IgD-negative memory B cell (primary cell): ENCODE results near the gene EXOC7. TPM values are rescaled to one million over a fixed set of nuclear protein-coding genes. Genes with fewer than 3 reads are reported as not detected.

ENCODE experiments used
- H3K27ac Mint-ChIP-seq, 3 donors: one replicate each; pipeline ENCODE4 v1.8.0; 2020 to 2022; ENCODE audit warnings: mild to moderate bottlenecking in 3 of 3, mixed read lengths in 3 of 3, moderate library complexity in 1 of 3
- H3K27me3 Mint-ChIP-seq: one replicate; pipeline ENCODE4 v1.8.0; 2021; ENCODE audit warnings: mixed read lengths
- H3K36me3 Mint-ChIP-seq: one replicate; pipeline ENCODE4 v1.8.0; 2020; ENCODE audit warnings: mild to moderate bottlenecking, mixed read lengths
- H3K4me1 Mint-ChIP-seq, 3 donors: one replicate each; pipeline ENCODE4 v1.8.0; 2020 to 2022; ENCODE audit warnings: mixed read lengths in 3 of 3, mild to moderate bottlenecking in 1 of 3
- H3K4me3 Mint-ChIP-seq, 4 donors: one replicate each; pipeline ENCODE4 v1.8.0; 2020 to 2022; ENCODE audit warnings: mild to moderate bottlenecking in 4 of 4, mixed read lengths in 4 of 4, moderate library complexity in 3 of 4
- H3K9me3 Mint-ChIP-seq, 3 donors: one replicate each; pipeline ENCODE4 v1.8.0; 2020 to 2021; ENCODE audit warnings: mixed read lengths in 3 of 3, mild to moderate bottlenecking in 1 of 3
- polyA plus RNA-seq: library from polyadenylated mRNA; unstranded; fragments of 300-500 nt; fragmentation: Illumina TruSeq; gene quantifications from one replicate; pipeline ENCODE4 v1.2.3, GENCODE V29; 2021

The EXOC7 gene
- polyA plus RNA-seq, 1 donor from 2014 or later, result 52.7 TPM

DNA sequence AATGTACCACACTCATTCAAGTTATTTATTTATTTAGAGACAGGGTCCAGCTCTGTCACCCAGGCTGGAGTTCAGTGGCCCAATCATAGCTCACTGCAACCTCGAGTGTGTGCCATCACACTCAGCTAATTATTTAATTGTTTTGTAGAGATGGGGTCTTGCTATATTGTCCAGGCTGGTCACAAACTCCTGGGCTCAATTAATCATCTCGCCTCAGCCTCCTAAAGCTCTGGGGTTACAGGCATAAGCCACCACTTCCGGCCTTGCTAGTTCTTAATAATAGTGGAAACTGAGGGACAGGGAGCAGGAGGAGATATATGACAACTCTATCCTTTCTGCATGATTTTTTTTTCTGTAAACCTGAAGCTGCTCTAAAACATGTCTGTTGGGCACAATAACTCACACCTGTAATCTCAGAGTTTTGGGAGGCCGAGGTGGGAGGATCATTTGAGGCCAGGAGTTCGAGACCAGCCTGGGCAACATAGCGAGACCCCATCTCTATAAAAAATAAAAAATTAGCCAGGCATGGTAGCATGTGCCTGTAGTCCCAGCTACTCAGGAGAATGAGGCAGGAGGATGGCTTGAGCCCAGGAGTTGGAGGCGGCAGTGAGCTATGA lies 11.7 kb upstream of the EXOC7 start:
- Mint-ChIP-seq H3K36me3 (no peaks in the 10 kb centered on the region), H3K27ac (no peak overlapping the region)

DNA sequence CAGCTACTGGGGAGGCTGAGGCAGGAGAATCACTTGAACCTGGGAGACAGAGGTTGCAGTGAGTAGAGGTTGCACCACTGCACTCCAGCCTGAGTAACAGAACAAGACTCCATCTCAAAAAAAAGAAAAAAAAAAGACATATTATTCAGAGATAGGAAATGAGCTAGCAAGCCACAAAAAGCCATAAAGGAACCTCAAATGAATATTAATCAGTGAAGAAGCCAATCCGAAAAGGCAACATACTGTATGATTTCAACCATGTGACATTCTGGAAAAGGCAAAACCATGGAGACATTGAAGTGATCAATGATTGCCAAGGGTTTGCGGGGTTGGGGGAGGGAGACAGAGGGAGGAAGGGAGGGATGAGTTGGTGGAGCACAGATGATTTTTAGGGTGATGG lies 8.4 kb upstream of the EXOC7 start:
- Mint-ChIP-seq H3K36me3 (no peaks in the 10 kb centered on the region), H3K4me3 (no peak overlapping the region), H3K27ac (no peak overlapping the region), H3K4me1 (no peaks in the 10 kb centered on the region), H3K9me3 (peaks cover 0 to 3% (median 0%) of the 10 kb centered on the region in 3 donors), H3K27me3 (peaks cover 3% of the 10 kb centered on the region)

More for the DNA sequence above, 11.7 kb upstream of the EXOC7 start:
- Mint-ChIP-seq H3K4me3 (no peak overlapping the region), H3K9me3 (peaks cover 0 to 3% (median 0%) of the 10 kb centered on the region in 3 donors), H3K27me3 (peaks cover 3% of the 10 kb centered on the region), H3K4me1 (no peaks in the 10 kb centered on the region)

DNA sequence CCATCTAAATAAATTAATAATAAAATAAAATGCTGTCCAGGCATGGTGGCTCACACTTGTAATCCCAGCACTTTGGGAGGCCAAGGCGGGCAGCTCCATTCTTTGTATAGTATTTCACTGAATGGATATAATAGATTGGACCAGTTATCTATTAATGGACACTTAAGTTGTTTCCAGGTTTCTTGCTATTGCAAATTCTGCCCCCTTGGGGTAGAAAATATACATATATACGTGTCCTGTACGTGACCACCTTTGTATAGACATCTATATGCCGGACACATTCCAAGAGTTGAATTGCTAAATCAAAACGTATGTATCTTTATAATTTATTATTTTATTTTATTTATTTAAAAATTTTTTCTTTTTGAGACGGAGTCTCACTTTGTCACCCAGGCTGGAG lies 3.9 kb upstream of the EXOC7 start:
- H3K4me1 Mint-ChIP-seq, result peaks cover 11 to 12% (median 11%) of the 10 kb centered on the region in 3 donors
- no peaks in the 10 kb centered on the region for H3K27me3 Mint-ChIP-seq
- peaks cover 2% of the 10 kb centered on the region for H3K36me3 Mint-ChIP-seq
- H3K4me3 Mint-ChIP-seq, result no peak overlapping the region
- no peak overlapping the region for H3K27ac Mint-ChIP-seq
- H3K9me3 Mint-ChIP-seq, result no peaks in the 10 kb centered on the region

DNA sequence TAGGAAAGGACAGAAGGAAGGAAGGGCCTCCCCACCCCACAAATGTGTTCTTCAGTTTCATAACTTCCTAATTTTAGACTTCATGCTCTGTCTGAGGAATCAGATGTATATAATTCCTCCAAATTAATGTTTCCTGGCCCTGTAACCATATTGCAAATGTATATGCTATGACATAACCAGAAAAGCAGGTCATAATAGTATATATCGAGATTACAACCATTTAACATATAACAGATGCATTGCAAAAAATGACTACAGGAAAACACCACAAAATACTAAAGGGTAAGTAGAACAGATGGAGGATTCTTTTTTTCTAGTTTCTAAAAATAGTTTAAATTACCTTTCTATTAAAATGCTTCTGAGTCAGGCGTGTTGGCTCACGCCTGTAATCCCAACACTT lies 3.1 kb upstream of the EXOC7 start:
- no peak overlapping the region for H3K4me3 Mint-ChIP-seq
- peaks cover 11 to 16% (median 15%) of the 10 kb centered on the region in 3 donors for H3K4me1 Mint-ChIP-seq
- H3K9me3 Mint-ChIP-seq, result no peaks in the 10 kb centered on the region
- peaks cover 2% of the 10 kb centered on the region for H3K36me3 Mint-ChIP-seq
- no peaks in the 10 kb centered on the region for H3K27me3 Mint-ChIP-seq
- H3K27ac Mint-ChIP-seq, result no peak overlapping the region

DNA sequence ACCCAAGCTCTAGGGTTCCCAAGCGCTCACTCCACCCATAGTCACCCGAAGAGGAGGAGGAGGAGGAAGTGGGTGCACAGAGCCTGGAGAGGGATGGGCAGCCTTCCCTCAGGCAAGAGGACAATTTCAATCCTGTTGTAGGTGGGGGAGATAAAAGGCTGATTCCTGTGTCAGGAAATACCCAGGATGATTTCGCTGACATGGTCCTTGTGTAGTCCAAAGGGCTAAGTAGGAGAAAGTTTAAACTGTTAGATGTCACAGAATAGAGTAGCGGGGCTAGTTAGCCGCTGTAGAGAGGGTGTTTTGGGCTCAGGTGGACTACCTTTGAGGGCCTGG lies 1.3 kb upstream of the EXOC7 start:
- Mint-ChIP-seq H3K27ac (peak overlapping the region in 2 of 3 donors; percentile 53 to 83), H3K36me3 (peaks cover 5% of the 10 kb centered on the region), H3K27me3 (no peaks in the 10 kb centered on the region), H3K4me3 (peak overlapping the region in 3 of 4 donors; percentile 26 to 95 (median 60)), H3K9me3 (no peaks in the 10 kb centered on the region), H3K4me1 (peaks cover 13 to 20% (median 18%) of the 10 kb centered on the region in 3 donors)

DNA sequence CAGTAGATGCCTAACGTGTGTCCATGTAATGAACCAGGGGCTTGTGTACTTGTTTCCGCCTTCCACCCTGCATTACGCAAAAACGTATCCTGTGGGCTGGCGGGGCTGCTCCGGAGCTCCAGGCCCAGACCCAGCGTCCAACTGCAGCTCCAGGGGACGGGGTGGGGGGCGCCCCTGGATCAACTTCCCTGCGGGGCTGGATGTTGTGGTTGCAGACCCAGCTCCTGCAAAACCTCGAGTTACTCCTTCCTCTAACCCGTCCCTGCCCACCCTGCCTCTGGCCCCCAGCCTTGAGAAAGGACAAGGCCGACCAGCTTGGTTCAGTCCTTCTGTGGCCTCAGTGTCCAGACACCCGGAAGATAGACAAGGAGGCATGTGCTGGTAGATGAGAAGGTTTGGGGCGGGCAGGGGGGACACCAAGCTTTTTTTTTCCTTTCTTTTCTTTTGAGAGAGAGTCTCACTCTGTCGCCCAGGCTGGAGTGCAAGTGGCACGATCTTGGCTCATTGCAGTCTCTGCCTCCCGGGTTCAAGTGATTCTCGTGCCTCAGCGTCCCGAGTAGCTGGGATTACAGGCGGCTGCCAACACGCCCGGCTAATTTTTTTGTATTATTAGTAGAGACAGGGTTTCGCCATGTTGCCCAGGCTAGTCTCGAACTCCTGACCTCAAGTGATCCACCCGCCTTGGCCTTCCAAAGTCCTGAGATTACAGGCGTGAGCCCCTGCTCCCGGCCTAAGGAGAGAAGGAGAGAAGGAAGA lies 731 bp upstream of the EXOC7 start:
- peaks cover 13 to 20% (median 18%) of the 10 kb centered on the region in 3 donors for H3K4me1 Mint-ChIP-seq
- H3K27me3 Mint-ChIP-seq, result no peaks in the 10 kb centered on the region
- H3K27ac Mint-ChIP-seq, result peak overlapping the region; percentile 85 to 93 (median 91)
- no peaks in the 10 kb centered on the region for H3K9me3 Mint-ChIP-seq
- peak overlapping the region; percentile 95 to 99 (median 96) for H3K4me3 Mint-ChIP-seq
- H3K36me3 Mint-ChIP-seq, result peaks cover 9% of the 10 kb centered on the region

DNA sequence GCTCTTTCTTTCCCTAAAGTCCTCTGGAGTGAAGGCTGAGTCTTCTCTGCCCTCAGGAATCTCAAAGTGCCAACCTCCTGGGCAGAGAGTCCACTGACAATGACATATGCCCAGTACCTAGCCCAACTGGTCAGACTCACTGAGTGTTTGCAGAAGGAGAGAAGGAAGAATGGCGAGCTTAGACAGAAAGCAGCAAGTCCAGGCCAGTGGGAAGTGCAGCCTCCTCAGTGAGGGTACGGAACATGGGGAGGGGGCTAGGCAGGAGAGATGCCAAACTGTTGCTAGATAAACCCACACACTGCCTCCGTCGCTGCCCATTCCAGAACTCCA lies 678 bp downstream of the EXOC7 start:
- Mint-ChIP-seq H3K4me1 (peaks cover 13 to 20% (median 18%) of the 10 kb centered on the region in 3 donors), H3K27me3 (no peaks in the 10 kb centered on the region), H3K36me3 (peaks cover 11% of the 10 kb centered on the region), H3K27ac (peak overlapping the region; percentile 85 to 93 (median 91)), H3K4me3 (peak overlapping the region; percentile 95 to 99 (median 96)), H3K9me3 (no peaks in the 10 kb centered on the region)

DNA sequence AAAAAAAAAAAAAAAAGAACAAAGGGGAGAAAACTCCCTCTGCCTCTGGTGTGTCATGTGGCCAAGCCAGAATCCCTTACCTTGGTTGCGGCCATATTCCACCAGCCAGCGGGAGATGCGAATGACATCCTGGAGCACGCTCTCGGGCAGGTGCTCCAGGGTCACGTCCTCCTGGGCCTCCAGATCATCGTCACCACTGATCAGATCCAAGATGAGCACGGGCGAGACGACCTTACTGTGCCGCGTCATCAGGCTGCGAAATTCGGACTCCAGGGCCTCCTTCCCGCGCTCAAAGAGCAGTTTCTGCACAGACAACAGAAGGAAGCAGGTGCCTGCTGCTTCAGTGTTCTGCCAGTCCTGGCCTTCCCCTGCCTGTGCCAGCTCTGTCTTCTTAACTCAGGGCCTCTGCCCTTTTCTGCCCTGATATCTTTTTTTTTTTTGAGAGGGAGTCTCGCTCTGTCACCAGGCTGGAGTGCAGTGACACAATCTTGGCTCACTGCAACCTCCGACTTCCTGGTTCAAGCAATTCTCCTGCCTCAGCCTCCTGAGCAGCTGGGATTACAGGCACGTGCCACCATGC lies 5.8 kb downstream of the EXOC7 start:
- Mint-ChIP-seq H3K27ac (no peak overlapping the region), H3K36me3 (peaks cover 16% of the 10 kb centered on the region), H3K4me3 (no peak overlapping the region), H3K27me3 (no peaks in the 10 kb centered on the region), H3K9me3 (no peaks in the 10 kb centered on the region), H3K4me1 (peaks cover 2 to 12% (median 9%) of the 10 kb centered on the region in 3 donors)

DNA sequence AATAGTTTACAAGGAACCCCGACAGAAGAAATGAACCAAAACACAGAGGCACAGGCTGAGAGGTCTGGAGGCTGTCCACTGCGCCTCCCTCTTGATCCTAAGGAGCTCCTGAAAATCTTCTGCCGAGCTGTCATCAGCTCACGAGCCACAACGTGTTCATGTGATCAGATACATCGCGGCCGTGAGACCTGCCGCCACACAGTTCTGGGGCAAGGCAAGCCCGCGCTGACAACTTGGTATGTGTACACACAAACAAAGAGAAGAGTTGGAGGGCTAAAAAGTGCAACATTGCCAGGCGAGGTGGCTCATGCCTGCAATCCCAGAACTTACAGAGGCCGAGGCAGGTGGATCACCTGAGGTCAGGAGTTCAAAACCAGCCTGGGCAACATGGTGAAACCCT lies 7.6 kb downstream of the EXOC7 start:
- Mint-ChIP-seq H3K4me1 (peaks cover 0 to 2% (median 2%) of the 10 kb centered on the region in 3 donors), H3K36me3 (peaks cover 14% of the 10 kb centered on the region), H3K27me3 (no peaks in the 10 kb centered on the region), H3K4me3 (no peak overlapping the region), H3K27ac (no peak overlapping the region), H3K9me3 (no peaks in the 10 kb centered on the region)

DNA sequence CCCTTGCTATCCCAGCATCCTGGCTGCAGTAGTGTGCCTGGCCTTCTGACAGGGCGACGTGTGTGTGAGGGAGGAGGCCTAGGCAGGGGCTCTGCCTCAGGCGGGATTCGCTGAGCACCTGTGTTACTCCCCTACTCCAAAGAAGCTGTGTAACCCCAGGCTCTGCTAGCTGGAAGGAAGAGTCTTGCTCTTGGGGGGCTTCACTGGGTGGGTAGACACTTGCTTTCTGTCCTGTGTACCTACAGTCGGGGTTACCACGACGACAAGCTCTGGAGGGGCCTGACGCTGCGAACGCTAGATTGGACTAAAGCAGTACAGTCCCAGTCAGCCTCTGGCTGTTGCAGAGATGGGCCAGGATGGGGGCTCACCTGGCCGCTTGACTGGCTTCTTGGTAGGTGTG lies 9.5 kb downstream of the EXOC7 start:
- Mint-ChIP-seq H3K4me1 (no peaks in the 10 kb centered on the region), H3K27me3 (no peaks in the 10 kb centered on the region), H3K27ac (no peak overlapping the region), H3K9me3 (no peaks in the 10 kb centered on the region), H3K36me3 (peaks cover 8% of the 10 kb centered on the region), H3K4me3 (no peak overlapping the region)

DNA sequence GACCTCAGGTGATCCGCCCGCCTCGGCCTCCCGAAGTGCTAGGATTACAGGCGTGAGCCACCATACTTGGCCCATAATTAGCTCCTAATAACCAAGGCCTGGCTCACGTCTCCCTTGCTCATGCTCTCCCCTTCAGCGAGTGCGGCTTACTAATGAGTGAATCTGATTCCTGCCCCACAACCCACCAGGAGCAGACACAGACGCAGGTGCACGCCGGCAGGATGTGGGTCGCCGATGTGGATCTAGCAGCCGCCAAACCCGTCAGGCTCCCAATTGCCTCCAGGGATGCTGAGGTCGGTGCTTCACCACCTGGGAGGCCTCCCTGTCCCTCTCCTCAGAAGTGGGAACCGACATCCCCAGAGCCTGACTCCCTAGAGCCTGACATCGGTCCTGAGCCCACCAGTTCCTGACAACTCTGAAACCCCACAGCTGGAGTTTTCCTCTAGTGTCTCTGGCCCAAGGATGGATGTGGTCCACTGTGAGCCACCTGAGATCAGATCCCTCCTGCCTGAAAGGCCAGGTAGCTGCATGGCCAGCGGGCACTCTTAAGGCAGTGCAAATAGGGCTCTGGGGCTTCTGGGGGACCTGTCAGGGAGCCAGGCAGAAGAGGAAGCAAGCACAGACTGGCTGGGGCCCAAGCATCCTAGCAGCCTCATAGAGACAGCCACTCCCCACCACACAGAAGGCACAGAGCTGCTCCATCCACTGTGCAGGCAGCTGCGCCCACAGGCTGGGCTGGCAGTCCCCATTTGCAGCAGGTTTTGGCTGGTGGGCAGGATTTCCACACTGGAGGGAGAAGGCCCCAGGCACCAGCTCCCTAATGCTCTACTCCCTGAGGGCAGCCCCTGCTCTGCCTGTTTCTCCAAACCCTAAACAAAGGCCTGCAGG lies 10.8 kb downstream of the EXOC7 start:
- Mint-ChIP-seq H3K27ac (no peak overlapping the region), H3K9me3 (no peaks in the 10 kb centered on the region), H3K36me3 (peaks cover 8% of the 10 kb centered on the region), H3K4me3 (peak overlapping the region in 1 of 4 donors; percentile 12), H3K27me3 (no peaks in the 10 kb centered on the region), H3K4me1 (no peaks in the 10 kb centered on the region)

DNA sequence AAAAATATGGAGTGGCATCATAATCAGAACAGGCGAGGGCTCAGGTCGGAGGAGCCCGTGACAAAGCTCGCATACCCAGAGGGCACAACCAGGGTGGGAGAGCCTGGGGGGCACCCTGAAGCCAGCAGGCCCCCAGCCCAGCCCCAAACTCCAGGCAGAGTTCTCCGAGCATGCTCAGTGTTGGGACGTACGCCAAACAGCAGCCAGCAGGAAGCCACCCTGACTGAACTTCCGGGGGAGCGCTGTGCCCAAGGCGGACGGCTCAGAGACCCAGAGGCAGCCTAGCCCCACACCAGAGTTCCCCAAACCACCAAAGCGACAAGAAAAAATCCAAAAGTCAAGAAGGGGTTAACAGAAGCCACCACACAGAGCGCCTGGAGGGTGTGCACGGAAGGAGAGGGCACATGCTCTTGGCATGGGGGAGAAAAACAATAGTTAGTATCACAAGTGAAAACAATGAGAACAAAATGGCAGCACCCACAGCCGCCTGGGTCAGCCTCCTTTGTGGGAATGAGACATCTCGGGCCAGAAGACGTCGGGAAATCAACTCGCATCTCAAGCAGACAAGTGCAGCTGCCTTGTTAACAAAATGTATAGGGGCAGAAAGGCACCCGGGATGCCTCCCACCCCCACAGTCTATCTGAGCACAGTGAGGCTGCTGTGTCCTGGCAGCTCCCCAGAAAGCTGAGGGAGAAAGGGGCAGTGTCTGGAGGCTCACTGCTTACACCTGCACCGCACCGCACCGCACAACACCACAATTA lies 11.9 kb downstream of the EXOC7 start:
- Mint-ChIP-seq H3K27me3 (no peaks in the 10 kb centered on the region), H3K27ac (no peak overlapping the region), H3K36me3 (peaks cover 6% of the 10 kb centered on the region), H3K4me3 (peak overlapping the region in 1 of 4 donors; percentile 28), H3K9me3 (no peaks in the 10 kb centered on the region), H3K4me1 (no peaks in the 10 kb centered on the region)

DNA sequence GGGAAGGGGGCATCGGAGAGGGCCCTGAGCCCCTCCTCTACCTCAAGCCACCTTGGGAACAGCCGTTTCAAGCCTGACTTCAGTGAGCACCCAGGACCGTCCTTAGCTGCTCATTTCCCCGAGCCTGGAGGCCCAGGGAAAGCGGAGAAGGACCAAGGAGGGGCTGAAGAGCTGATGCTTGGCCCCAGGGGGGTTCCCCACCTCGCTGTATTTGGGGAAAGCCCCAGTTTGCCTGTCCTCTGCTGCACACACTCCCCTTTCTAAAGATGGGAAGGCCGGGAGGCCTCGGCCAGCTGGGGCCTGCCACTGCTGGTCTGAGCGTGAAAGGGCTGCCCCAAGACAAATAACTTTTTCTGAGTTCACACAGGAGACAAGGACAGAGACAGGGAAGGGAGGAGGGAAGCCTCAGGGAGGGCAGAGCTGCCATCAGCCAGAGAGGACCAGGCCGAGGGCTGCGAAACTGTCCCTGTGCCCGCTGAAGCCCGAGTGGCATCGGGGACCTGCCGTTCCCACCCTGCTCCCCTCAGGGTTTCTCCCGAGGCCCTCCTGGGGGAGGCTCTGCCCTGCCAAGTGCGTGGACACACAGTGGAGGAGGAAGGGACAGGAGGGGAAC lies 13.0 kb downstream of the EXOC7 start:
- H3K9me3 Mint-ChIP-seq, result no peaks in the 10 kb centered on the region
- H3K27ac Mint-ChIP-seq, result no peak overlapping the region
- no peaks in the 10 kb centered on the region for H3K27me3 Mint-ChIP-seq
- H3K4me3 Mint-ChIP-seq, result no peak overlapping the region
- H3K4me1 Mint-ChIP-seq, result no peaks in the 10 kb centered on the region
- peaks cover 2% of the 10 kb centered on the region for H3K36me3 Mint-ChIP-seq
